Fibroblast of lung (primary cell): ENCODE data around the gene GABARAPL2.

ENCODE experiments used
- CTCF ChIP-seq, 2 donors: IDR thresholded peaks in 1 of 2; conservative IDR thresholded peaks in 1 of 2; 1 replicate in 1 of 2; 2 replicates in 1 of 2; pipeline ENCODE4 v1.5.1; 2011 to 2012; ENCODE audit warnings: low read length in 2 of 2, control low read depth in 1 of 2, inconsistent platforms in 1 of 2, low read depth in 1 of 2, mild to moderate bottlenecking in 1 of 2
- EZH2 ChIP-seq: IDR thresholded peaks from 2 replicates; pipeline ENCODE4 v1.5.1; 2012; ENCODE audit warnings: low read length, control low read depth, mild to moderate bottlenecking; ENCODE audit errors: missing control alignments

GRCh38 chr16:75578212-75578611 lies 12.0 kb downstream of the GABARAPL2 start:
- TF ChIP-seq EZH2 (no peak), CTCF (conservative IDR thresholded peaks at IDR 0.05 in 1 of 2, IDR thresholded peaks at IDR 0.05 in 1 of 2; ENCODE audit: low read depth in 1 of 2, low read length in 2 of 2) (no peak)
